Measurements from ENCODE around the gene MRPS31.

MRPS31 gene

DNA sequence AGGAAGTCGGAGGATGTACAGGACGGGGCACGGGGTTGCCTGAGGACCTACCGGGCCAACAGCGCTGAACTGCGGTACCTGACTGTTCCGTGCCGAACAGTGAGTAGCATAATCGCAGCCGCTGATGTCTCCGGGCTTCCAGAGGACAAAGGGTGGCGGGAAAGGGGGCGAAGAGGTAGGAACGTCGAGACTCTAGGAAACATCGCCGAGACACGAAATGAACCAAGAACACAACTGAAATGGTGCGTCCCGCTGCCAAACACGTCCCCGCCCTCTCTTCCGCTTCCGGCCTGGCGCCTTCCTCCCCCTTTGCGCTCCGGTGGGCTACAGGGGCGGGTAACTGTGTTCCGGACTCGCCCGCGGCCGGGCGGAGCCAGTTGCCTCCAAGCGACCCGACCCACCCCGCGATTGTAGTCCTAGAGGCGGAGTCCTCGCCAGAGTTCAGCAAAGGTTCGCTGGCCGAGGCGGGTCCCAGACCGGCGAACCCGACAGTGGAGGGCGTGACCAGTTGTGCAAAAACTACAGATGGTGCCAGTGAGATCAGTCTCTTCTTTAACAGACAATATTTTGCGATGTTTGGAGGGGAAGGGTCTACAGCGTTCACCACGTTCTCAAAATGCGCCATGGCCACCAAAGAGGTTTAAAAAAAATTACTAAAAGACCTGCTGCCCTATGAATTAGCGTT, at the start of gene MRPS31:
Gene MRPS31, minus strand, starts transcription at position 257 of the 685 bp plus-strand sequence. Its CDS starts 54 bp downstream, at position 203.
- DNase-seq (ENCODE audit: low read depth, low spot score): peak; percentile 90

DNA sequence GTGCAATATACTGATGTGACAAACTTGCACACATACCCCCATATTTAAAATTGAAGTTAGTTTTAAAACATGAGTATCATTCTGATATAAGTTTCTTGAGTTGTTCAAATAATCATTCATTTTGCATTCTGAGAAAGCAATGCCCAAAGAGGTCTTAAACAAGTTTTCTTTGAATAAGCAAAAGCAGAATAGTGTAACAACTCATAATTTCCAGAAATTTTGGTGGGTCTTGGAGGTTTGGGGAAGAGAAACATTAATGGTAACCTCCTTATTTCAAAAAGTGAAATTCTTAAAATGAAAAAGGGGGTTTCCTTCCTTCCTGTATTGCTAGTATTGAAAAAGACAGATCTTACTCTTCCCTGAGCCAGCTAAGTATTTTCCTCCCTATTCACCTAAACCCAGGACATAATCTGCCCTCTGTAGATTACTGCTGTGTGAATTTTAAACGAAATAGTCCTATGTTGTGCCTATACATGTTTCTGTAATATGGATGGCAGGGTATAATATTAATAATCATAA, 48.9 kb upstream of the MRPS31 start:
- DNase-seq (ENCODE audit: low read depth, low spot score): no peak

DNA sequence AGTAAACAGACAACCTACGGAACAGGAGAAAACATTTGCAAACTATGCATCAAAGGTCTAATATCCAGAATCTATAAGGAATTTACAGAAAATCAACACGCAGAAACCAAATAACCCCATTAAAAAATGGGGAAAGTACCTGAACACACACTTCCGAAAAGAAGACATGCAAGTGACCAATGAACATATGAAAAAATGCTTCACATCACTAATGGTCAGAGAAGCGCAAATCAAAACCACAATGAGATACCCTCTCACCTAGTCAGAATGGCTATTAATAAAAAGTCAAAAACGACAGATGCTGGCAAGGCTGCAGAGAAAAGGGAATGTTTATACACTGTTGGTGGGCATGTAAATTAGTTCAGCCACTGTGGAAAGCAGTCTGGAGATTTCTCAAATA, 47.9 kb upstream of the MRPS31 start:
- no peak for DNase-seq (ENCODE audit: low read depth, low spot score)

DNA sequence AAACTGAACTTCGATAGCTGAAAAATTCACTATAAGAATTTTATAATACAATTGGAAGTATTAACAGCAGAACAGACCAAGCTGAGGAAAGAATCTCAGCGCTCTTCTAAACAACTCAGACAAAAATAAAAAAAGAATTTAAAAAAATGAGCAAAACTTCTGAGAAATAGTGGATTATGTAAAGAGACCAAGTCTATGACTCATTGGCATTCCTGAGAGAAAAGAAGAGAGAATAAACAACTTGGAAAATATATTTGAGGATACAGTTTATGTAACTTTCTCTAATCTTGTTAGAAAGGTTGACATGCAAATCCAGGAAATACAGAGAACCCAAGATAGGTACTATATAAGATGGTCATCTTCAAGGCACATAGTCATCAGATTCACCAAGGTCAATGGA, 43.8 kb upstream of the MRPS31 start:
- DNase-seq (ENCODE audit: low read depth, low spot score): no peak

DNA sequence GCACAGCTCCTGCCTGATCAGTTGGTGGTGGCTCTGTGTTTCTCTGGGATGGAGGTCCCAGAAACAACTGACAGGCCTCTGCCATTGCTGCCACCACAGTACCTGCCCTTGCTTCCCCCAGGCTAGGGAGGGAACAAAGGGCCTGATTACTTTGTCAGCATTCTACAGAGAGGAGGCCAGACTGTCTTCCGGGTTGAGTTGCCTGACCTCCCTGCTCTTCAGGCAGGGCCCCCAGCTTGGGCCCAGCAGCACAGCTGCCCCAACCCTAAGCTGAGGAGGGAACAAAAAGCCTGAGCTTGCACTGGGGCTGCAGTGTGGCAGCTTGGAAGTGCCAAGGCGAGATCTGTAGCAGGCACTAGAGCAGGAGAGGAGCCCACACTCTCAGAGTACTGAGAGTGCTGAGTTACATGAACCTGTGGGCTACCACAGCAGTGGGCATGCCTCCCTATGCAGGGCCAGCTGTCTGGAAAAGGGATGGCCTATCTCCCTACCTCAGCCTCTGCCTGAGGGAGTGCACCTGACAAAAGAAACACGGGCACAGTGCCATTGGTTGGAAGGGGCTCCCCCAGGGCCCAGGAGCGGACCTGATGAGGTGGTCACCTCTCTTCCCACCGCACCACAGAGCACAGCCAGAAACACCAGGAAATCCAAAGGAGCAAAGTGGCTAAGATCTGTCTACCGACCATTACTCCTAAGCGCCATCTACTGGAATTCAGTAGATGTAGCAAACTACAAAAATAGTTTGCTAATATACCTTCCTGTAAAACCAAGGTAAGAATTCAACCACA, 42.9 kb upstream of the MRPS31 start:
- DNase-seq (ENCODE audit: low read depth, low spot score): no peak

DNA sequence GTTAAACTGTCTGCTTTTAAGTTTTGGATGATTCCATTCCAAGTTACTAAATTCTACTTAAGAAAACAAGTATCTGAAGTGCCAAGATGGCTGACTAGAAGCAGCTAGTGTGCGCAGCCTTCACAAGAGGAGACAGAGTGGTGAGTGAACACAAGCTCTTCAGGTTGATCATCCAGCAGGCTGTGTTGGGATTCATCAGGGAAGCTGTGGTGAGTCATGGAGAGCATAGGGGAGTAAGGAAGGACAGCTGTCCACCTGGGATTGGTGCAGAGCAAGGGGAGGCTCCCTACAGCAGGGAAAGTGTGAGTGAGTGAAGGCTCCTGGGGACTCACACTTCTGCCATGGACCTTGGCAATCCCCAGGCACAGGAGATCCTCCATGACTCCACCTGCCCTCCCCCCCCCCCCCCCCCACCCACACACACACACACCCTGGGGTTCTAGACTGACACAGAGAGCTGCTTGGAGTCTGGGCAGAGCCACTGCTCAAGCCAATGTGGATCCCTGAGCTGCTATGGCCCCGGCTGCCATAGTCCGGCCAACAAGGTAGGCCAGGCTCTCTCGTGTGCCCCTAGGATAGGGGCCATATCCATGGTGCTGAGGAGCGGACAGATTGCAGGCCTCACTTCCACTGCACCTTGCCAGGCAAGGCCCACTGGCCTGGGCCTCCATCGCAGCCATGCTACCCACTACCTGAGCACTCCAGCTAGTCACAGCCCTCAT, 41.9 kb upstream of the MRPS31 start:
- no peak for DNase-seq (ENCODE audit: low read depth, low spot score)

DNA sequence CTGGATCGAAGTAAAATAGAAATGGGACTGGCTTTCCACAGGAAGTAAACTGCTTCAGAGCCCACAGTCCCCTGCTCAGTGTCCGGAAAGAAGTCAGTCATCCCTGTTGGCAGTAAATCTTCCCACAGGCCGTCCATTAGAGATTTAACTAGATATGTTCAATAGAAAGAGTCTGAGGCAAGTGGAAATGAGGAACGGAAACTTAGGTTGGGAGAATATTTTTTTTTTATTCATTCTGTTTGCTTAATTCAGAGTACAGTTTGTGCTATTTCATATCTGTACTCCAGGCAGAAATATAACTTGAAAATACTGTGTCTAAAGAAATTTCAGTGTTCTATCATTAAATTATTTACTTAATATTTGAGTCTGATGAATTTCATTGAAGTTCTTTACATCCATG, 41.1 kb upstream of the MRPS31 start:
- DNase-seq (ENCODE audit: low read depth, low spot score): no peak

DNA sequence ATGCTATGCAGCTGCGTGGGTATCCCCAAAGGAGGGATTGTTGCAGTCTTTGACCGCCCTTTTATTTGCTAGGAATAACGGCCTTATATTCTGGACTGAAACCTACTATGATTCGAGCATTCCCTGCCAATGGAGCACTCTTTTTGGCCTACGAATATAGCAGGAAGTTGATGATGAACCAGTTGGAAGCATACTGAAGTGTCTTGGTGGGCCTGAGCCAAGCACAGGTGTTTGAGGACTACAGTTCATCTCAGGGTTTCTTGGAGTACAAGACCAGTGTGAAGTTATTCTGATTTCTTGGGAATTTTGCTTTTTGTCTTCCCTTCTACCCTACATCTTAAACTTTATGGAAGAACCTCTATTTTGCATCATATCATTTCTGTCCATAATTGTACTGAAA, 38.5 kb upstream of the MRPS31 start:
- no peak for DNase-seq (ENCODE audit: low read depth, low spot score)

DNA sequence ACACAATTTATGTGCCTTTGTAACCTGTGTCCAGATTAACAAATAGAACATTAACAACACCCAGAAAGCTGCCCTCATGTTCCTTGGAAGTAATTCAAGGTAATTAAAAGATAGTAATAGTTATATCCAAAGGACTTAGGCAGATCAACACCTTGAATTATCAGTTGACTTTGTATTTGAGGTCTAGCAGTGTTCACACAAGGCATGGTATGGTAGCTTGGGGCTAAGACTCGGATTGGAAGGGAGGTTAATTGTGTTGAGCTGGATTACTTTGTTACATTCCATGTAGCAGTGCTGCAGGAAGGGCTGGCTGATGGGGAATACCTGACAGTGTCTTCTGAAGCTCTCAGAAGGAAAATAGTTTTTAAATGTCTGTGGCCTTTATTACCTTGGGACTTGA, 35.3 kb upstream of the MRPS31 start:
- DNase-seq (ENCODE audit: low read depth, low spot score): no peak

DNA sequence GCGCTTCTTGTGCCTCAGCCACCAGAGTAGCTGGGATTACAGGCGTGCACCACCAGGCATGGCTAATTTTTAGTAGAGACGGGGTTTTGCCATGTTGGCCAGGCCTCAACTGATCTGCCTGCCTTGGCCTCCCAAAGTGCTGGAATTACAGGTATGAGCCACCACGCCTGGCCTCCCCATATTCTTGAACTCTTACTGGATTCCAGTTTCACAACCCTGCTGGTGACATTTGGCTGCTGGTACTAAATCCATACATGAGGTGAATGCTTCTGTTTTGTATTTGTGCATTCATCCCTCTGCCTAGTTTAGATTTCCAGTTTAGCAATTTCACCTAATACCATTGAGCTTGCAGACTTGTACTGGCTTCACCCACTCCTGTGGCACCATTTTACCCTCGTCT, 32.3 kb upstream of the MRPS31 start:
- DNase-seq (ENCODE audit: low read depth, low spot score): no peak

DNA sequence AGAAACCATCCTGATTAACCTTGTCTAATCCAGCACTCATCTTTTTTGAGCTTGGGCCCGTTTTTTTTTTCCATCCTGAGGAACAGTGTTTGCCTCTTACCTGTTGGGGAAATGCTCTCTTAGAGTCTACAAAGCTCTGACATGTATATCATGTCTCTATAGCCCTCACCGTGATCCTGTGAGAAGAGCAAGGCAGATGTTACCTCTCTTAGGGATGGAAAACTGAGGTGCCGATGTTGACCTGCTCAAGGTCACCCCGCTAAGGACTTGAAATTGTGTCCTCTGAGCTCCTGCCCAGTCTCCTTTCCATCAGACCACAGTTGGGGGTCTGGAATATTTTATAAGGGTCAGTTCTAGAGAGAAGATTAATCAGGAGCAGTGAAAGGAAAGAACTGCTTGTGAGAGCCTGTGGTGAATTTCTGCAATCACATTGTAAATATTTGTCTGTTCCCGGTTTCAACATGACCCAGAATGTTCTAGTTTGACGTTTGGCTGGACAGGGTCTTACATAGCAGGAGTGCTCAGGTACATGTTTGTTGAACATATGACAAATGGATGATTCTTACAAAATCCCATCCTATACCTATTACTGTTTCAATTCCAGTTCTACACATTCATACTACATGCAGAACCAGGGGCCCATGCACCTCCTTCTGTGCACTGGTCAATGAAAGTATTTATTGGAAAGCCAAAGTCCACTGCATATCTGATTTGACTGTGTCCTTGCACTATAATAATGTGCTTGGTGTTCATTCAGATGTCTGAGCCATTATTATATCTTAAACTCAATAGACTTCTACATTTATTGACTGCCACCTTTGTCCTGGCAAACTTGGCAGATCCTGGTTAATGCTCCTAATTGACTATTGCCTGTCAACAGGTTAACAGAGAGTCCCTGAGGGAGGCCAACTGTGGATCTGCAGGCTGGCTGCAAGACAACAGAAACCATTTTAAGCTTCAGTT, 30.5 kb upstream of the MRPS31 start:
- no peak for DNase-seq (ENCODE audit: low read depth, low spot score)

DNA sequence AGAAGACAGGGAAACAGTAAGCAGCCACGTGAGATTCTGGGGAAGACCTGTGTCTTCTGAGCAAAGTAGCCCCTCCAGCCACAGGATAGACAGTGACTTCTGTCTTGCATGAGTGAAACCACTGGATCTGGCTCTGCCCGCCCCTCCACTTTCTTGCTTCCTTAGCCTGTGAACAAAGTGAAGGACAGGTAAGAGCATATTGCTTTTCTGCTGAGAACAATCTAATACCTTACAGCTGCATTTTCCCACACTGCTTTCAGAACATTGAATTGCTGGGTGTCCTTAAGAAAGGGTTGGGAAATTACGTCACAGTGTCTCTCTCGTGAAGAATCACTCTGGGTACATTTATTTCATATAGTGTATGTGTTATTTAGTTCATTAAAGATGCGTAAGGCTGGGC, 29.6 kb upstream of the MRPS31 start:
- no peak for DNase-seq (ENCODE audit: low read depth, low spot score)

DNA sequence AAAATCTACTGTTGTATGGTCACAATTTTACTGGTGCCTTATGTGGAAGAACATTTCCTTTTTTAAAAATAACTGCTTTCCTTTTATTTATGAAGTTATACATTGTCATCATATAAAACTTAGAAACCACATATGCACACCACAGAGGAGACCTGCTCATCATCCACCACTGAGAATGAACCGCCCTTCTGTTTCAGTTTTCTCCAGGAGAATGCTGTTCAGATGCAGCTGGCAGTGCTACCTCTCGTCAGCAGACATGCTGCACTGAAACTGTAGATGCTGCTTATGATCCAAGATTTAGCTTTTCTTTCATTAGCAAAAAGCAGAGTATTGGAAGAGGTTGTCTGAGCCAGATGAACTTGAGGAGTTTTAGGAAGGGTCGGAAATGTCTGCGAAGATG, 28.5 kb upstream of the MRPS31 start:
- no peak for DNase-seq (ENCODE audit: low read depth, low spot score)

DNA sequence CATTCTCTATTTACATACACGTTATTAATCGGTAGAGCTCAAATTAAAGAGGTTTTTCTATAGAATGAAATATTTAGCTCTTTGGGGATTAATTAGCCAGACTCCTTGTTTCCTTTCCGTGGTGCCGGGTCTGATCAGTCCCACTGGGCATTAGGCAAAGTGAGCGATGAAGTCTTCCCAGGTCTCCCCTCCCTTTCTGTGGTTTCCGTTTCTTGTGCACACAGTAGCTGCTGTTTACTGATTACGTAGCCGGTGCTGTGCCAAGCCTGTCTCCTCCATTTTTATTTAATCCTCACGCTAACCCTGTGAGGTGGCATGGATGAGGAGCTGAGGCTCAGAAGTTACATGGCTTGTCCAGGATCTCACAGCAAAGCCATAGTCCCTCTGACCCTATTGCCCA, 27.4 kb upstream of the MRPS31 start:
- DNase-seq (ENCODE audit: low read depth, low spot score): no peak

DNA sequence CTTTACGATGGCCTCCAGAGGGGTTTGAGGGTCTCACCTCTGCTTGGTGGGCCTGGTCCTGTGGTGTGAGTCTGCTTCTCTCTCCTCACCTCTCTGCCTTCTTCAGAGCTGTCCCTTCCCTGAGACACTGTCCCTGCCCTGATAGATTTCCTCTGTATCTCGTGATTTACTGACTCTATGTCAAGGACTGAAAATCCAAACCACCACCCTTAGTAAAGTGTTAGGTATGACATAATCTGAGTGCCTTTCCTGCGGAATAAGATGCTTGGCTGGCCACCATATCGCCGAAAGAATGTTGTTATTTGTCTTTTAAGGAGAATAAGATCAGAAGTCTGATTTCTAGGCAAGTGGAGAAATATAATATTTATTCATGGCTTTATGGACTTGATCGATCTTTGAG, 25.7 kb upstream of the MRPS31 start:
- DNase-seq (ENCODE audit: low read depth, low spot score): no peak

DNA sequence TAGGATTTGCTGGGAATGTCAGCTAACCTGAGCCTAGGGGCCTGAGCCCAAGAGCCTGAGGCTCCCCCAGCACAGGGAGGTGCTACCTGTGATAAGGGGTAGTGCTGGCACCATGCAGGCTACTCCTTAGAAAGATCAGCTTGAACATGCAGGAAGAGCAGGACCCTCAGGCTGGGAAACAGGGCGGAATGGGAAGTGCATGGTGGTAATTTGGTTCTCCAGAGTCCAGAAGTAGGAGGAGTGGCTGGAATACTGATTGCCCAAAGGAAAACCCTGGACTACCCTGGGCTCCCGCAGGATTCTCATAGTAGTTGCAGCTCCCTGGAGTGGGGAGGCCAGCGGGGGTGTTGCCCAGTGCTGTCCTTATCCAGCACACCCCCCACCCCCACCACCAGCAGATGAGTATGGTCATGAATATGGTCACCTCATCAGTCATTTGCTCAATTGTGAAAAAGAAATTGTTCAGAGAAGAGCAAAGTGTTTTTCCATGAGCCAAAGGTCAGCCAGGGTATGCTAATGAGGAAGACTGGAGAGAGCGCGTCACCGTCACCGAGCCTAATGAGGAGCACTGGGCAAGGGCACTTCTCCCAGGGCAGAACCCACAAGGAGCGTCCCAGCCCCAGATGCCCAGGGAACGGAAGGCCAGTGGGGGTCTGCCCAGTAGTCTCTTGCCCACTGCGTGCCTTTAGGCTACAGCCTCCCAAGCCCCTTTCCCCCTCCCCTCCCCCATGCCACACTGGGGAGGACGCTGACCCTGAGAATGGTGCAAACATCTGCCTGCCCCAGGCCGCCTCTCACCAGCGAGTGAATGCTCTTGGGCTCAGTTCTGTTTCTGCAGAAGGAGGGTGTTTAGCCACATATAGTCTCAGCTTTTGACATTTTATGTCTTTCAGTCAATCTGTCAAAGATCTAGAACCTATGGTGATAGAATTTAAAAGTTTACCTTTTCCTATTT, 23.7 kb upstream of the MRPS31 start:
- no peak for DNase-seq (ENCODE audit: low read depth, low spot score)

DNA sequence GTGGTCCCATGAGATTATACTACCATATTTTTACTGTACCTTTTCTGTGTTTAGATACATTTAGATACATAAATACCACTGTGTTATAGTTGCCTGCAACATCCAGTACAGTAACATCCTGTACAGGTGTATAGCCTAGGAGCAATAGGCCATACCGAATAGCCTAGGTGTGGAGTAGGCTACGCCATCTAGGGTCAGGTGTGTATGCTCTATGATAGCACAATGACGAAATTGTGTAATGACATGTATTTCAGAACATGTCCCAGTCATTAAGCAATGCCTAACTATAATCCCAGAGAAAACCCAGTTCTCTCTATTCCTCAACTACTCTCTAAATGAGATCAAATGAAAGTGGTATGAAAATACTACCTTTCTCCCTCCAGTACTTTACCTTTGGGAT, 22.3 kb upstream of the MRPS31 start:
- DNase-seq (ENCODE audit: low read depth, low spot score): no peak

DNA sequence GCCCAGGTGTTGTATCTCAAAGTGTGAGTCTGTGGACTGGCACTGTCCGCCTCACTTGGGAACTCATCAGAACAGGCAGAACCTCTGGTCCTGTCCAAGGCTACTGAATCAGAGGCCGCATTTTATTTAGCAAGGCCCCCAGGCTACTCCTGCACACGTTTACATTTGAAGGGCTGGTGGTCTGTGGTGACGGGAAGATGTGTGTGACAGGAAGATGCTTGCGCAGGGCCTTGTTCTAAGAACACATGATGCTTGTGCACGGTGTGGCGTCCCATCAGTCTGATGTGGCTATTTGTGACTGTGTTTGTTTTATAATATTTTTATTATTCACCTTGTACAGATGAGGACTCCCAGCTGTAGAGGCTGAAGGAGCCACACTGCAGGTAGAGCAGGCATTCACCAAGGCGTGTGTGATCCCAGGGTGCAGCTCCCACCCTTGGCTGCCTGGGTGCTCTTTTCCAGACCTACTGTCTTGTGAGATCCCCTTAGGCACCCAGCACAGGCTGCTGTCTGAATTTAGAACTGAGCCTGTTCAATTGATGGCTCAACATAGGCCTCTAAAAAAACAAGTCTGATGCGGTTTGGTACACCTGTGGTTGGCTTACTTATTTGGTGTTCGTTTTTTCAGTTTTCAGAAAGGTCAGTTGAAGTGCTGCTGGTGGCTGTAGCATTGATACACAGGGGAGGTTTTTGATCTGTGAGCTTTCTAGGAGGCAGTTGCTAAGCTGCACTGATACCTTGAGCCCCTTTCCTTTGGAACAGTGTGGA, 21.5 kb upstream of the MRPS31 start:
- DNase-seq (ENCODE audit: low read depth, low spot score): no peak

DNA sequence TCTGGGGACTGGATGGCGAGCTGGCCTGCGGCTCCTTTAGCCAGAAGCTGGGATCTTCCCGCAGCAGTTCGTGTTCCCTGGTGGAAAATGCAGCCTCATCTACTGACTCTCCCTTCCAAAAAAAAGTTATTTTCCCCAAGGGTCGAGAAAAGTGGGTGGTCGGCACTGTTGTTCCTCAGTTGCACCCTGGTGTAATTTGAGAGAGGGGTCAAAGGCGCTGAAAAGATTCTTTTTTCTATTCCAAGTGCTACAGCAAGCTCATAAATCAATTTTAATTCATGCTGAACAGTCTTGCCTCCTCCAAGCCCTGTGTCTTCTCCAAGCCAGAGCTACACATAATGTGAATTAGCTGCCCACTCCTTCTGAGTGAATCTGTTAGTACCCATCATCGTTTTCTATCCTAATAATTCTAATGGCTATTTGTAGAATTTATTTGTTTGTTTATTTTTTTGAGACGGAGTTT, 19.2 kb upstream of the MRPS31 start:
- no peak for DNase-seq (ENCODE audit: low read depth, low spot score)

Data from activated naive CD8-positive, alpha-beta T cell treated with anti-CD3 and anti-CD28 coated beads, Interleukin-2, amount 50 U/mL, for 16 hours (primary cell).